Ramos (cell line): ENCODE measurements around the gene GCNT2.
"Not testable (repeated sequence)": the region's sequence is repeated elsewhere in the genome, so short reads cannot be mapped to it uniquely, and the experiment has no call there.

Experiments used
- in situ Hi-C: fragments of 300-500 bp; cut with MboI; formaldehyde crosslinking; loops from one replicate; pipeline ENCODE4 v1.14.3; 2022; ENCODE audit warnings: low sequenced_read_pairs; ENCODE audit not compliant: unreplicated experiment

Gene GCNT2

GRCh38 chr6:10567256-10568026, 46.3 kb downstream of the GCNT2 start:
- in situ Hi-C loops: no loop called here

- in situ Hi-C loops: no loop called here
Measured at GRCh38 chr6:10569392-10570127, 48.4 kb downstream of the GCNT2 start.

DNA sequence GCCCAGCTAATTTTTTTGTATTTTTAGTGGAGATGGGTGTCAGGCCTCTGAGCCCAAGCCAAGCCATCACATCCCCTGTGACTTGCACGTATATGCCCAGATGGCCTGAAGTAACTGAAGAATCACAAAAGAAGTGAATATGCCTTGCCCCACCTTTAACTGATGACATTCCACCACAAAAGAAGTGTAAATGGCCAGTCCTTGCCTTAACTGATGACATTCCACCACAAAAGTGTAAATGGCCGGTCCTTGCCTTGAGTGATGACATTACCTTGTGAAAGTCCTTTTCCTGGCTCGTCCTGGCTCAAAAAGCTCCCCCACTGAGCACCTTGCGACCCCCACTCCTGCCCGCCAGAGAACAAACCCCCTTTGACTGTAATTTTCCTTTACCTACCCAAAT, 54.4 kb downstream of the GCNT2 start:
- in situ Hi-C loops: not testable (repeated sequence)

- in situ Hi-C loops: no loop called here
Measured at GRCh38 chr6:10576226-10576625, 55.1 kb downstream of the GCNT2 start.

GRCh38 chr6:10577112-10577511, 56.0 kb downstream of the GCNT2 start:
- in situ Hi-C loops: no loop called here

DNA sequence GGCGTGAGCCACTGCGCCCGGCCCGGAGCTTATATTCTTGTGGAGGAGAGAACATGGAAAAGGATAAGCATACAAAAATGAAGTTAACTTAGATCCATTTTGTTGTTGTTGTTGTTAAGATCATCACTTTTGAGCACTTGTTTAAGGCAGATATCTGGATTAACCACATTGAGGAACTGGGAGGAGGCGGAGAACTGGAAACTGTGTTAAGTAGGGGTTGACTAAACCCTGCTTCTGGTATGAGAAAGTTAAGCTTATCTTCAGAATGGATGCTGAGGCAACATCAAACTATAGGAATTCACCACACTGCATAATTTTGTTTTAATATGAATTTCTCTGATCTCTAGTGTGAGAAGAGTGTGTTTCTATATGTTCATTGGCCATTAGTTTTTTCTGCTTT, 57.6 kb downstream of the GCNT2 start:
- in situ Hi-C loops: no loop called here

DNA sequence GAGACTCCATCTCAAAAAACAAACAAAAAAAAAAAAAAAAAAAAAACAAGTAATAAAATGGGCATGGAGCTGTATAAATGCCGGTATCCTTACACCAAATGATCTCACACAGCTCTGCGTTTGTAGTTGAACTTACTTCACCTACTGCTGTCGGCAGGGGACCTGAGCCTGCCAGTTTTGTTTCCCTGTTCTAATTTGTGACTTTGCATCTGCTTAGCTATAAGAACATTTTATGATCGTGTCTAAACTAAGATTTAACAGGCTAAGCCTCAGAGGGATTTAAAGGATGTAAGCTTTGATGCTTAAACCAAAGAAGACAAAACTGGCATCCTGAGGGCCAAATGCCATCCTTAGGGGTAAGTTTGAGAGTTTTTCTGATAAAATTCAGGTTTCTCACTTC, 58.7 kb downstream of the GCNT2 start:
- in situ Hi-C loops: no loop called here

DNA sequence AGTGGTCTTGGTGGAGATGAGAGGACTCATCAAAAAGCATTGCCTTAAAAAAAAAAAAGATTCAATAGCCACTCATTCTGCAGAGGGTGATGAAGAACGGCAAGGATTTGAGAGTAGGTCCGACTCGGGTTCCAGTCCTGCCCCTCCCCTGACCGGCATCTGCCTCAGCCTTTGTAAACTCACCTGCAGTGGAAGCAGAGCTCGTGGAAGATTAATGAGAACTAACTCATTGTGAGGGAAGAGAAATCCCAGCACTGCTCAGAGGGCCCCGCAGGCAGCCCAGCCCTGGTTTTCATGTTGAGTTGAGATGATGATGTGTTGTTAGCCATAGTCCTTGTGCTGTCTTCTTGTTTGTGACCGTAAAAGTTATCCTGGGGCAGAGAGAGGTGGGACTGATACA, 59.4 kb downstream of the GCNT2 start:
- in situ Hi-C loops: no loop called here

DNA sequence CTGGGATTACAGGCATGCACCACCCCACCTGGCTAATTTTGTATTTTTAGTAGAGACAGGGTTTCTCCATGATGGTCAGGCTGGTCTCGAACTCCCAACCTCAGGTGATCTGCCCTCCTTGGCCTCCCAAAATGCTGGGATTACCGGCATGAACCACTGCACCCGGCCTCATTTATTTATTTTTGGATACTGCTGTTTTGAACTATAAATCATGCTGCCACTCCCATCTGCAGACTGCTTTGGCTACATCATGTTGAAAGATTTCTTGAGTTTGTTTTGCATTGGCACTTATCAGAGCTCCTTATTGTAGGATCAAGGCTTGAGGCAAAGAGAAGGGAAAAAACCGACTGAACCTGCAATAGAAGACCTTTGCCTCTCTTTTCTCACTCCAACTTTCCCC, 60.3 kb downstream of the GCNT2 start:
- in situ Hi-C loops: not testable (repeated sequence)

GRCh38 chr6:10582774-10583508, 61.8 kb downstream of the GCNT2 start:
- in situ Hi-C loops: no loop called here

GRCh38 chr6:10583509-10583901, 62.4 kb downstream of the GCNT2 start:
- in situ Hi-C loops: no loop called here

DNA sequence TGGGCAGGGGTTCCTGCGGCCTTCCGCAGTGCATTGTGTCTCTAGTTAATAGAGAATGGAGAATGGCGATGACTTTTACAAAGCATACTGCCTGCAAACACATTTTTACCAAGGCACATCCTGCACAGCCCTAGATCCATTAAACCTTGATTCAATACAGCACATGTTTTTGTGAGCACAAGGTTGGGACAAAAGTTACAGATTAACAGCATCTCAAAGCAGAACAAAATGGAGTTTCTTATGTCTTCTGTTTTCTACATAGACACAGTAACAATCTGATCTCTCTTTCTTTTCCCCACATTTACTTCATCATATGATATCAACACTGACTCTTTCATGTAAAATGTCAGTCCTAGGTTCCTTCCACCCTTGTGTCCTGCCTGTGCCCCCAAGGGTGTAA, 63.5 kb downstream of the GCNT2 start:
- in situ Hi-C loops: no loop called here

GRCh38 chr6:10585209-10585845, 64.2 kb downstream of the GCNT2 start:
- in situ Hi-C loops: no loop called here

DNA sequence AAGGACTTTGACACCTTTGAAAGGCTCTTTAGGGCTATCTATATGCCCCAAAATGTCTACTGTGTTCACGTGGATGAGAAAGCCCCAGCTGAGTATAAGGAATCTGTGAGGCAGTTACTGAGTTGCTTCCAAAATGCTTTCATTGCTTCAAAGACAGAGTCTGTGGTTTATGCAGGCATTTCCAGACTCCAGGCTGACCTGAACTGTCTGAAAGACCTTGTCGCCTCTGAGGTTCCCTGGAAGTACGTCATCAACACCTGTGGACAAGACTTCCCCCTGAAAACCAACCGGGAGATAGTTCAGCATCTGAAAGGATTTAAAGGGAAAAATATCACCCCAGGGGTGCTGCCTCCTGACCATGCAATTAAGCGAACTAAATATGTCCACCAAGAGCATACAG, 65.2 kb downstream of the GCNT2 start:
- in situ Hi-C loops: no loop called here

DNA sequence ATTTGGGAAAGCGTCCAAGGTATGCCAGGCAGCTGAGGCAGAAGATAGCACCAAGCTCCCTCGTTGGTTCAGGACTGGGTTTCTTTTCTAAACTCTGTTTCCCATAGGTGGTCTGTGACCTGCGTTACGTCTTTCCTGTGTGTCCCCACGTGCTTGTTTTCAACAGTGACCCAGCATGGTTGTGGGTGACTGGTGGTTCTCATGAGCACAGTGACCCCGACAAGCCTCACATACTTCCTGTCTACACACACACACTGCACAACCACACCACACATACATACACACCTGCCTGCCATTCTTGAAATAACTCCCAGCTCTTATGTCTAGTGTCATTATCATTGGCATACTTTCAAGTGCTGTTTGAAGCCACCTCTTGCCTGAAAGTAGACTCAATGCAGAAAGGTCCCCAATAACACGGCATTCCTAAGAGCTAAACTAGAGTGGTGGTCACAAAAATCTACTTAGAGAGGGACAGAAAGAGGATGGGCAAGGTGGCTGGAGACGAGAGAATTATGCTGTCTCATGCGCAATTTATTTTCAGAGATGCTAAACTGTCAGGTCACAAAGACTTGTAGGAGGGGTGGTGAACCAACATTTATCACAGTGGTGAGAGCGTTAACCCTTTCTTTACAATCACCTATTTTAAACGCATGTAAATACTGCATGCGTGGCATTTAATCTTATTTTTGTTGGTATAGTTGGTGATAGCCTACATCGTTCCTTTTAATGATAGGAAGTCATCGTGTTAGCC, 66.7 kb downstream of the GCNT2 start:
- in situ Hi-C loops: no loop called here

- in situ Hi-C loops: no loop called here
Measured at GRCh38 chr6:10588562-10589428, 67.6 kb downstream of the GCNT2 start.

DNA sequence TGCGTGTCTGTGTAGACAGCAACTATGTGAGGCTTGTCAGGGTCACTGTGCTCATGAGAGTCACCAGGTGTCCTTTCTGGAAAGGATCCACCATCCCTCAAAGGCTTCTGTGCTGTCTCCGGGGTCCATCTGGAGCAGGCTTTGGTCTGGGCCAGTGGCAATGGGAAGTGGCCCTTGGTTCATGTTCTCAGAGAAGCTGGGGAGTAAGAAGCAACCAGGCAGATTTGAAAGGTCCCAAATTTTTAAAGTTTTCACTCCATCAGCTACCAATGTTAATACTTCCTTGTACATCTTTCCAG, 68.2 kb downstream of the GCNT2 start:
- in situ Hi-C loops: no loop called here

GRCh38 chr6:10589983-10590382, 68.8 kb downstream of the GCNT2 start:
- in situ Hi-C loops: no loop called here

- in situ Hi-C loops: no loop called here
Measured at GRCh38 chr6:10591422-10592160, 70.4 kb downstream of the GCNT2 start.
